Bone marrow (tissue), 2 donors: ENCODE data around the gene SPATA46.
"Not testable (repeated sequence)": the region's sequence is repeated elsewhere in the genome, so short reads cannot be mapped to it uniquely, and the experiment has no call there.

Source experiments
- DNase-seq, 2 donors: peaks; one replicate each; lab custom pipeline; 2025; lab: John Stamatoyannopoulos, UW

SPATA46 gene

GRCh38 chr1:162357681-162358266 is 18.9 kb downstream of the SPATA46 start:
- DNase-seq = no peak

- DNase-seq = no peak
Observed at GRCh38 chr1:162353702-162354101, 23.0 kb downstream of the SPATA46 start.

GRCh38 chr1:162353078-162353477 is 23.6 kb downstream of the SPATA46 start:
- DNase-seq = no peak

- DNase-seq = not testable (repeated sequence)
Observed at GRCh38 chr1:162351874-162352273, 24.8 kb downstream of the SPATA46 start.

- no peak for DNase-seq
Observed at GRCh38 chr1:162351246-162351842, 25.3 kb downstream of the SPATA46 start.

GRCh38 chr1:162349635-162350330 is 26.9 kb downstream of the SPATA46 start:
- no peak for DNase-seq

GRCh38 chr1:162347281-162347680 is 29.4 kb downstream of the SPATA46 start:
- DNase-seq = no peak

- no peak for DNase-seq
Observed at GRCh38 chr1:162343470-162343869, 33.2 kb downstream of the SPATA46 start.

- DNase-seq = no peak
Observed at GRCh38 chr1:162342452-162342983, 34.1 kb downstream of the SPATA46 start.

- DNase-seq = no peak
Observed at GRCh38 chr1:162336621-162337285, 39.9 kb downstream of the SPATA46 start.

- DNase-seq = no peak
Observed at GRCh38 chr1:162335126-162335525, 41.5 kb downstream of the SPATA46 start.

- DNase-seq = no peak
Observed at GRCh38 chr1:162333991-162334390, 42.7 kb downstream of the SPATA46 start.

GRCh38 chr1:162329826-162330225 is 46.8 kb downstream of the SPATA46 start:
- no peak for DNase-seq

- DNase-seq = no peak
Observed at GRCh38 chr1:162328512-162328911, 48.1 kb downstream of the SPATA46 start.

- DNase-seq = no peak
Observed at GRCh38 chr1:162327788-162328165, 48.9 kb downstream of the SPATA46 start.

- DNase-seq = no peak
Observed at GRCh38 chr1:162327144-162327787, 49.4 kb downstream of the SPATA46 start.

- DNase-seq = no peak
Observed at GRCh38 chr1:162326559-162326958, 50.1 kb downstream of the SPATA46 start.

- DNase-seq = no peak
Observed at GRCh38 chr1:162324396-162324795, 52.3 kb downstream of the SPATA46 start.
